ENCODE data around the gene B3GLCT. TPM values are rescaled to one million over a fixed set of nuclear protein-coding genes. Genes with fewer than 3 reads are reported as not detected.

Gene B3GLCT
- total and polyA plus RNA-seq, 10 of the 15 experiments (the other 5 are each of a cell fraction or from before 2014, with no cell fraction given), result 0.07 to 0.89 (median 0.25) TPM

- Histone ChIP-seq H3K4me2 (ENCODE audit: control insufficient read depth, insufficient read depth) (no peak overlapping the region), H3K27me3 (replicated peaks in 1 of 2; ENCODE audit: control insufficient read depth in 2 of 2, insufficient read depth in 2 of 2, low read length in 1 of 2) (no peaks in the 10 kb centered on the region), H3K4me1 (ENCODE audit: control insufficient read depth, insufficient read depth, low read length) (no peaks in the 10 kb centered on the region), H4K20me1 (ENCODE audit: control insufficient read depth, insufficient read depth) (no peaks in the 10 kb centered on the region), H3K36me3 (ENCODE audit: control insufficient read depth in 2 of 2, insufficient read depth in 2 of 2, low read length in 1 of 2) (no peaks in the 10 kb centered on the region), H3K27ac (ENCODE audit: control insufficient read depth, insufficient read depth) (no peak overlapping the region), H3K79me2 (ENCODE audit: control insufficient read depth, insufficient read depth, low read length) (no peaks in the 10 kb centered on the region), H3K4me3 (no peak overlapping the region), H3K9ac (ENCODE audit: control insufficient read depth, insufficient read depth, low read length) (no peak overlapping the region), H3K9me3 (replicated peaks; ENCODE audit: control insufficient read depth, insufficient read depth, low read length) (no peaks in the 10 kb centered on the region), H2AFZ (ENCODE audit: control insufficient read depth, low read depth, low read length) (no peak overlapping the region)
- RAD21 ChIA-PET (ENCODE audit: unreplicated experiment), result no interaction called here
- in situ Hi-C loops (cut with MboI) (no loop called here), intact Hi-C loops (cut with micrococcal nuclease; ENCODE audit: unreplicated experiment) (no loop called here)
- SMC1A ChIA-PET (ENCODE audit: uncharacterized antibody, unreplicated experiment), result no interaction called here
- no TSS peak for BruUV-seq (replicated peaks)
- DNase-seq (ENCODE audit: low read depth, low spot score) (no peak), ATAC-seq (no peak), FAIRE-seq (no peak)
- CTCF ChIA-PET, result interaction anchor here (0.7 kb wide), 1 partner anchor 160 kb away, joined by 3 read pairs; no protein-coding TSS in a partner anchor
- 26% methylated on average over 3 of the region's 3 CpGs for WGBS (ENCODE audit: insufficient coverage, insufficient replicate concordance, low lambda C conversion rate, missing lambda C conversion rate)
- POLR2A ChIA-PET, result no interaction called here
- TF ChIP-seq PKNOX1 (IDR thresholded peaks at IDR 0.05), result no peak
- TF ChIP-seq CBX5 (IDR thresholded peaks at IDR 0.05; ENCODE audit: low read depth), result no peak
- TF ChIP-seq BCL11A (IDR thresholded peaks at IDR 0.05; ENCODE audit: low read depth, low read length), result no peak
- no peak for TF ChIP-seq SMAD1 (IDR thresholded peaks at IDR 0.05; ENCODE audit: low read depth, partially characterized antibody)
- no peak for TF ChIP-seq RELA (IDR thresholded peaks at IDR 0.05; ENCODE audit: borderline replicate concordance, partially characterized antibody)
- no peak for TF ChIP-seq ZNF687 (IDR thresholded peaks at IDR 0.05)
- TF ChIP-seq NR2C2 (IDR thresholded peaks at IDR 0.05; ENCODE audit: borderline replicate concordance, control insufficient read depth, insufficient read length, low read depth), result no peak
- TF ChIP-seq CHD2 (IDR thresholded peaks at IDR 0.05; ENCODE audit: borderline replicate concordance, low read depth, low read length), result no peak
- TF ChIP-seq RAD51 (IDR thresholded peaks at IDR 0.05), result no peak
- TF ChIP-seq ZBTB11 (CRISPR knock-in tag; IDR thresholded peaks at IDR 0.05), result no peak
- TF ChIP-seq EZH2 (IDR thresholded peaks at IDR 0.05; ENCODE audit: borderline replicate concordance, control insufficient read depth, low read depth, low read length), result no peak
- TF ChIP-seq FOXM1 (IDR thresholded peaks at IDR 0.05; ENCODE audit: low read depth, low read length), result no peak
- TF ChIP-seq CBFB (IDR thresholded peaks at IDR 0.05; ENCODE audit: low read depth), result no peak
- no peak for TF ChIP-seq FOXK2 (IDR thresholded peaks at IDR 0.05)
- no peak for TF ChIP-seq KLF5 (IDR thresholded peaks at IDR 0.05; ENCODE audit: partially characterized antibody)
- no peak for TF ChIP-seq SUZ12 (IDR thresholded peaks at IDR 0.05; ENCODE audit: unreplicated experiment)
Observed at GRCh38 chr13:31248361-31248760, 48.6 kb downstream of the B3GLCT start.
